ENCODE results near the gene CELSR1.

DNA sequence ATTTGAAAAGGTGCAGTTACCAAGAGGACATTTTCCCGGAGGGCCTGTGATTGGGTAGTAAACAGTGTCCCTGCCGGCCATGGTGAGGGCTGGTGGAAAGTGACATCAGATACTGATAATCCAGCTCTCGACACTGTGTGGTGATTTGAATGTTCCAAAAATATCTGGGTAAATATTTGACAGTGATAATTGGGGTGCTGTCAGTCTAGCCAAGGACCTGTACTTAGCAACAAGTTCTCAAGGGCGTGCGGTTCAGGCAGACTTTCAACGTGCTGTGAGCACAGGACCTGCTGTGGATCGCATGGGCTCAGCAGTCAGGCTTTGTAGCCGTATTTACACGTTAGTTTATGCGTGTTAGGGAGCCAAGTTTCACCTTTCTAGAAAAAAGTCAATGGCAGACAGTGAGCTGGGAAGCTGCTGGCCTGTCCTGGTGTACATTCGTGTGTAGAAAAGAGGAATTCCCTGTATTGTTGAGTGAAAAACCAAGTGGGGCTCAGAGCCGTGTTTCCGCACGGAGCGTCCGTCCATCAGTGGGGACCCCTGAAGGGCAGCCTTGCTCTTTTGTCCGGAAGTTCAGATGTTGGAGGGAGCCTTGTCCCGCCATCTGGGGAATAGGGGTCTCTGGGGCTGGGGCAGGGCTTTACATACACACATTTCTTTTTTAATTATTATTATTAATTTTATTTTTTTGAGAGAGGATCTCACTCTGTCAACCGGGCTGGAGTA lies 190.6 kb downstream of the CELSR1 start:
- TF ChIP-seq, protein P1, sequence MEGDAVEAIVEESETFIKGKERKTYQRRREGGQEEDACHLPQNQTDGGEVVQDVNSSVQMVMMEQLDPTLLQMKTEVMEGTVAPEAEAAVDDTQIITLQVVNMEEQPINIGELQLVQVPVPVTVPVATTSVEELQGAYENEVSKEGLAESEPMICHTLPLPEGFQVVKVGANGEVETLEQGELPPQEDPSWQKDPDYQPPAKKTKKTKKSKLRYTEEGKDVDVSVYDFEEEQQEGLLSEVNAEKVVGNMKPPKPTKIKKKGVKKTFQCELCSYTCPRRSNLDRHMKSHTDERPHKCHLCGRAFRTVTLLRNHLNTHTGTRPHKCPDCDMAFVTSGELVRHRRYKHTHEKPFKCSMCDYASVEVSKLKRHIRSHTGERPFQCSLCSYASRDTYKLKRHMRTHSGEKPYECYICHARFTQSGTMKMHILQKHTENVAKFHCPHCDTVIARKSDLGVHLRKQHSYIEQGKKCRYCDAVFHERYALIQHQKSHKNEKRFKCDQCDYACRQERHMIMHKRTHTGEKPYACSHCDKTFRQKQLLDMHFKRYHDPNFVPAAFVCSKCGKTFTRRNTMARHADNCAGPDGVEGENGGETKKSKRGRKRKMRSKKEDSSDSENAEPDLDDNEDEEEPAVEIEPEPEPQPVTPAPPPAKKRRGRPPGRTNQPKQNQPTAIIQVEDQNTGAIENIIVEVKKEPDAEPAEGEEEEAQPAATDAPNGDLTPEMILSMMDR (IDR thresholded peaks at IDR 0.05) = no peak
- TF ChIP-seq POLR2A (IDR thresholded peaks at IDR 0.05) (no peak), EP300 (IDR thresholded peaks at IDR 0.05) (no peak)

All from ovary (tissue), 3 donors.